ENCODE data around the gene COL4A6.

The COL4A6 gene

GRCh38 chrX:108271397-108271787 is 166.8 kb downstream of the COL4A6 start:
- no peak for FAIRE-seq

DNA sequence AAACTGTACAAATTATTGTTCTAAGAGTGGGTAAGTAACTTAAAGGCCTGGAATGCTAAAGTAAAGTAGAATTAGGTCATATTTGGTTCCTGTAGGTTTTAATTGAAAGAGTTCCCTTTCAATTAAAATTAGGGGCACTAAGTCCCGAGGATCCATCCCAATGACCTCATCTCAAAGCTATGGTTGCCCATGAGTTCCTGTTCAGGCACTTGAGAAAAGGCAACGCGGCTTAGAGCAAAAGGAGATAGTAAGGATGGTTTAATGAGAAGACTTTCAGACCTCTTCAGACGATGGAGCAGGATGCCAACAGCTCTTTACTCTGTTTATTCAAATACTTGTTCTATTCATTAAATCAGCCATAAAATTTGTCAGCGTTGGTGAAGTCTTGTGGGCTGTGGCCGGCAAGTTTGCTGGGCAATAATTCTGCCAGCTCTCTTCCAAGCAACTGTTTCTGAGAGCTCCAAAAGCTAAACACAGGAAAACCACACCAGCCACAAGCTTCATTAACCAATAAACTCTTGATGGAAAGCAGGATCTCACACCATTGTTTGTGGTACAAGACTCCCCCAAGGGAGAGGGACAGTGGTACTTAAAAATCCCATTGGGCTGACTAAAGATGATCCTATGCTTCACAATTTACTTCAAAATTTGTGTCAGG is 167.4 kb downstream of the COL4A6 start:
- FAIRE-seq (no peak), DNase-seq (ENCODE audit: low spot score) (peak; percentile 4)

More at GRCh38 chrX:108271397-108271787, 166.8 kb downstream of the COL4A6 start:
- no peak for DNase-seq (ENCODE audit: low spot score)

DNA sequence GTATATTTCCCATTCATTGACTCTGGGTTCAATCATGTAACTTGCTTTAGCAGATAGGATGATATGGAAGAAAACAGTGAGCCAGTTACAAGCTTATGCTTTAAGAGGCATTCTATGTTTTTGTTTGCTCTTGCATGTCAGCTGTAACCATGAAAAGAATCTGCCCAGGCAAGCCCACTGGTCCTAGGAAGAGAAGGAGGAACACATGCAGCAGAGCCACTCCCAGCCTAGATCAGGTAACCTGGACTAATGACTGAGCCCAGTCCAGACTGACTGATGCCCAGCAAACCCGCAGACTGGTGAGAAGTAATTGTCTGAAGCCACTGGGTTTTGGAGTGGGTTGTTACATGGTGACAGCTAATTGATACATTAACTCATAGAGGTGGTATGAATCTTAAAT is 167.9 kb downstream of the COL4A6 start:
- no peak for FAIRE-seq
- DNase-seq (ENCODE audit: low spot score), result peak; percentile 1

DNA sequence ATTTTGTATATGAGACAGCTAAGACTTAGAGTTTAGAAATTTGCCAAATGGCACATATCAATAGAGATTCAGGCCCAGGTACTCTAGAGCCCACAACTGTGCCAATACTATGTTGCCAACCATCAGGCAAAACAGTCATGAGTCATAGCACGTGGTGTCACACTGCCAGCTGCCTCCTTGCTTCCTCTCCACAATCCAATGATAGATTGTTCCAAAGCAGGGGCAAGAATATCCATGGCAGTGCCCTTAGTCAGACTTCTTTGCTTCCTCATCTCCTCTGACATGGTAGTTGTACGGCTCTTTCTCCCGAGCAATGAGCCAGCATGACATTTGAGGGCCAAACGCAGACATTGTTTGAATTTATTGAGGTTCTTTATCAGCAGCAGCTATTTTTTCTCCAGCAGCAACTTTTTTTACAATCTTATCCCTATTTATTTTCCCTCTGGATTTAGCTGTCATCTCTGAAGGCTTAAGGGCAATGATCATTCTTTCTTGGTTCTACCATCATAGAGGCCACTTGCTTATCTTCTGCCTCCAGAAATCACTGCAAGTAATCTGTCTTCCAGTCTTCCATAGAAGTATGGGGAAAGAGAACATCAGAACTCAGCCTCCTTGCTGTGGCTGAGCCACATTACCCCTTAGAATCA is 169.7 kb downstream of the COL4A6 start:
- FAIRE-seq (no peak), DNase-seq (ENCODE audit: low spot score) (peak; percentile 3)

DNA sequence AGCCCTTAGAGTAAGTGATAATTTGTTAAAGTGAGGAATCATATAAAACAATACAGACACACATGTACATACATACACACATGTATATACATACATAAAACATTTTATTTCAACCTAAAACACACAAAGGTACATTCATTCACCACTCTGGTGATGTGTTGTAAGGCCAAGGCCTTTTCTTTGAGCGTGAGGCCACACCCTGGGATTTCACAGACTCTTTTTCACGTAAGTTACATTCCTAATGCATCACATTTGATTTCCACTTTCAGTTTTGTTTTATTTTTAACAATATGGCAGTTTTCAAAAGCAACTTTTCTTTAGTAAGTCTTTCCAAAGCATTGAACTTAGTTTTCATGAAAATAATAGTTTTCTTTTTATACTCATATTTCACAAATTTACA is 170.7 kb downstream of the COL4A6 start:
- no peak for DNase-seq (ENCODE audit: low spot score)
- no peak for FAIRE-seq

- DNase-seq (ENCODE audit: low spot score) (no peak), FAIRE-seq (no peak)
Measured at GRCh38 chrX:108264376-108264775, 173.8 kb downstream of the COL4A6 start.

DNA sequence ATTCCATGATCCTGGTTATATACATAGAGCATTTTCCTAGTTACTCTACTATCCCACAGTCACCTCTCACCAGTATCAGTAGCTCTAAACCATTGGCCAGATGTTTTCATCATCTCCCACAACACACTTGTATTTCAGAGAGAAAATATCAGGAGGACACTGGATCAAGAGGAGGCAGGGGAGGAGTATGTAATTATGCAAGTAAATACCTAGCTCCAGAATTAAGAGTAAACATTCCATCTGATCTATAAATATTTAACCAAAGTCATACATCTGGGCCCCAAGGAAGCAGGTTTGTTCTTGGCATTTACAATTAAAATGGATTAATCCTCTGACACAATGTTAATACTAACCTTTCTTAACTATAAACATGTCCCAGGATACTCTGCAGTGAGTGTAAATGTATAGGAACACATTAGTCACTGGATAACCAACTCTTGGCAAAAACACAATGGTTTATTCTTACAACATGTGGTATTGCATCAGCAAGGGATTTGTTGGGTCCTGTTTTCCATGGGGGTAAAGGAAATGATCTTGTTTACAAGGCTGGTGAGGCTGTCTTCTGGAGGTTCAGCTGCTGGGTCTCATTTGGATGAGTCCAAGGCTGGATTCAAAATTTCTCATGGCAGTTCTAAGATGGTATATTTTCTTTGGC is 176.5 kb downstream of the COL4A6 start:
- no peak for FAIRE-seq

DNA sequence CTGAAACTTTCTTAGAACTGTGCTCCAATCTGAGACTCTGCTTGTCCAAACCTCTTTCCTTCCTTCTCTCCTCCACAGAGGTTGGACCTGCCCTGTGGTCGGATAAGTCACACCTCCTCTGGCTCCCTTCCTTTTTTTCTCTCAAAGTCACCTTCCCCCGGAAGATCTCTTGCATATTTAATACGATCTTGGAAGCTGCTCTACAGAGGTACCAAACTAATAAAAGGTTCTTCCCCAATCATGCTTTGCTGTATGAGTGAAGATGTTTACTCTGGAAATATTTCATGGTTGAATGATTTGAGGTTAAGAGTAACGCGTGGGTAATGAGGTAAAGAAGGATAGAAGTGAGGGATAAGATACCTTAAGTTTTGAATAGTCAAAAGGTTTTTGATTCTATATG is 180.7 kb downstream of the COL4A6 start:
- DNase-seq (ENCODE audit: low spot score) (no peak), FAIRE-seq (no peak)

More for the DNA sequence above, 176.5 kb downstream of the COL4A6 start:
- no peak for DNase-seq (ENCODE audit: low spot score)

- DNase-seq (ENCODE audit: low spot score) (no peak), FAIRE-seq (no peak)
Measured at GRCh38 chrX:108254636-108255035, 183.6 kb downstream of the COL4A6 start.

GRCh38 chrX:108250654-108251579 is 187.3 kb downstream of the COL4A6 start:
- FAIRE-seq (no peak), DNase-seq (ENCODE audit: low spot score) (no peak)

DNA sequence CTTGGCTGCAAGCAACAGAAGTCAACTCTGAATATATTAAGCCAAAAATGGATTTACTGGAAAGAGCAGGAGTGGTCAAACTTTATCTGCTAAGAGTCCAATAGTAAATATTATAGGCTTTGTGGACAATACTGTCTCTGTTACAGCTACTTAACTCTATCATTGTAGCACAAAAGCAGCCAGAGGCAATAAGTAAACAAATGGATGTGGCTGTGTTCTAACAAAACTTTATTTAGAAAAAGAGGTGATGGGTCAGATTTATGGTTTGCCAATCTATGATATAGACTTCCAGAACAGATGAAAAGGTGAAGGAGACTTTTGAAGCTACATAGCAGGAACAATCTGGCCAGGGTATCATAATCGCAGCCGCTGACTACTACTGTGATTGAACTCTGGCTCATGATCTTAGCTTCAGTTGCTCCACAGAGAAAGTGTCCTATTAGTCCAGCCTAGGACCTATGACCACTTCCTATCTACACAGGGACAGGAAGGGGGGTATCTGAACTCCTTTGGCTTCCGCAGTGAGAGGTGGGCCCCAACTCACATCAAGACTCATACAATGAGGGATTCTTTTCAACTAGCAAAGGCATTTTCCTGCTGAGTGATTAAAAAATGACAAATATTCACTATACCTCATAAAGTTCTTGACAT is 191.8 kb downstream of the COL4A6 start:
- FAIRE-seq (no peak), DNase-seq (ENCODE audit: low spot score) (no peak)

DNA sequence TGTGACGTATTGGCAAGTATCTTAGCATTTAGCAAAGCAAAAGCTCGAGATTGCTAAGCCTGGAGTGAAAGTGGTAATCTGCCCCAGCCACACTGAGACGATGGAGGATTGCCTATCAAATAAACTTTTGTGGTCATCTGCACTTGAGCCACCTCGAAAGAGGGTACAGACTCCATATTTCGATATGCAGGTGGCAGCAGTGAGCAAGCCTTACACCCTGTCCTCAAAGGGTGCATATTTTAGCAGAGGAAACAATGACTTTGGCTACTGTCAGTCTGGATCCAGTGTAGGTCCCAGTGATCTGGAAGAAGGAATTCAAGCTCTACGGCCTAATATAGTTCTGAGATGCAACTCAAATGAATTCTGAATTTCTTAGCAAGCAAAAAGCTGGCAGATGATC is 192.8 kb downstream of the COL4A6 start:
- FAIRE-seq (no peak), DNase-seq (ENCODE audit: low spot score) (no peak)

DNA sequence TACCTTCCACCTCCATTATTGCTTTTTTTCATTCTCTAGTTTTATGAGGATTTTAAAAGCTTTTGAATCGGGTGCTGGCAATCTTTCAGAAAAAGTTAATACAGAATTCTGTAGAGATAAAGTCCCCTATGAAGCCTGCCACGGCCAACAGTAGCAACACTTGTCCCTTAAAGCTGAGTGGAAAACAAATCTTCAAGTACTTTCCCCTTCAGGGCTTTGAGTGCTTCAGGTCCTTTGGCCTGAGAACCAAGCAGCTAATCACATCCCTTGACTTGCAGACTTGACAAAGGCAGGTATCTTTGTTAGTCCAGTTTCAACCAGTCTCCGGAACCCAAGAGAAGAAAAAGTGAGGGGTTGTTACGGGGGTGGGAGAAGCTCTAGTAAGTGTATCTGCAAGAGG is 202.2 kb downstream of the COL4A6 start:
- FAIRE-seq, result no peak

GRCh38 chrX:108230574-108230973 is 207.6 kb downstream of the COL4A6 start:
- FAIRE-seq, result no peak
- no peak for DNase-seq (ENCODE audit: low spot score)

More for the DNA sequence above, 202.2 kb downstream of the COL4A6 start:
- no peak for DNase-seq (ENCODE audit: low spot score)

DNA sequence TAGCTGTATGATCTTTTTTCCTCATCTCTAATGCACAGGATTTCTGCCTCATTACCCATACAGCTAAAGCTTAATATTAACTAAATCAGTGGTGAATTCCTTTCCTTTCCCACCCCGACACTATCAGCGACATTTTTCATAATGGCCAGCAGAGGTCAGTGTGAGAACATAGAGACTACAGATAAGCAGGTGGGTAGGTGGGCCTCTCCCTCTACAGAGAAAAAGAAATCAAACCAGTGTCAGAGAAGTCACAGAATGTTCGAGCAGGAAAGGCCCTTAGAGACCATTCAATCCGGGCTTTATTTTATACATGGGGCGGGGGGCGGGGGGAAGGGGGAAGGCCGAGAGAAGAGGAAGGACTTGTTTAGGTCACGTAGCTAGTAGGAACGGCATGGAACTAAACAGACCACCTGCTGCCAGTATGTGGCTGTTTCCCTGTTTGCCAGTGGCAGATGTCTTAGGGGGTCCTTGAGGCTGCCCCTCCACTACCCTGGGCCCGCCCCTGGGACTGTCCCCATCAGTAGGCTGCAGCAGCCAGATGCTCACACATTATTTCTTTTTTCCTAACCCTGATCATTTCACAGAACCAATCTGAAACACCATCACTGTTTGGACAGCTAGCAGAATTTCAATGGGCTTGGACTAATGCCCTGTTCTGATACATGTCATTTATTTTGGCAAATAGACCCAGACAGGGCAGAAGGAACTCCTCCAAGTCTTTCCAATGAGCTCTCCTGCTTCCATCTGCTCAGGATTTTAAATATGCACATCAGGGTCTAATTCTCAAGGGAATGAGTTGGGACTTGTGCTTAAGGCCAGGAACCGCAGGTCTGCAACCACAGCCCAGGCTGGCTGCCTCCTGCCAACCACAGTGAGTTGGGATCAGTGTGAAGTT is 213.2 kb downstream of the COL4A6 start:
- DNase-seq (ENCODE audit: low spot score), result peak; percentile 3
- no peak for FAIRE-seq

GRCh38 chrX:108224218-108224617 is 214.0 kb downstream of the COL4A6 start:
- DNase-seq (ENCODE audit: low spot score), result no peak
- no peak for FAIRE-seq

DNA sequence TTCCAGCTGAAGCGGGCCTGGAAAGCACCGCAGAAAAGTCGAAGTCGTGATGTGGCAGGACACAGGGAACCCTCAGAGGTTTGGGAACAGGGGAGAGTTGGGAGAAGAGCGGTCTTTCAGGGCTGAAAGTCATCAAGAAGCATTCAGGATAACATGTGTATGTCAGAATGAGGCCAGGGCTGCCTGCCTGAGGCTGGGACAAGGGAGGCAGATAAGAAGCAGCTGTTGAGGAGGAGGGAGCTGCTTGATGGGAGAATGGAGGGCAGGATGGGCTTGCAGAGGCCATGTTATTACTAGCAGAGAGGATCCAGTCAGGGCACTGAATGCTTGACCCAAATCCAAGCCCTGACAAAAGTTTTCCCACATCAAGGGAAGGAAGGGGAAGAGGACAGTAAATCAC is 214.6 kb downstream of the COL4A6 start:
- no peak for FAIRE-seq
- no peak for DNase-seq (ENCODE audit: low spot score)

DNA sequence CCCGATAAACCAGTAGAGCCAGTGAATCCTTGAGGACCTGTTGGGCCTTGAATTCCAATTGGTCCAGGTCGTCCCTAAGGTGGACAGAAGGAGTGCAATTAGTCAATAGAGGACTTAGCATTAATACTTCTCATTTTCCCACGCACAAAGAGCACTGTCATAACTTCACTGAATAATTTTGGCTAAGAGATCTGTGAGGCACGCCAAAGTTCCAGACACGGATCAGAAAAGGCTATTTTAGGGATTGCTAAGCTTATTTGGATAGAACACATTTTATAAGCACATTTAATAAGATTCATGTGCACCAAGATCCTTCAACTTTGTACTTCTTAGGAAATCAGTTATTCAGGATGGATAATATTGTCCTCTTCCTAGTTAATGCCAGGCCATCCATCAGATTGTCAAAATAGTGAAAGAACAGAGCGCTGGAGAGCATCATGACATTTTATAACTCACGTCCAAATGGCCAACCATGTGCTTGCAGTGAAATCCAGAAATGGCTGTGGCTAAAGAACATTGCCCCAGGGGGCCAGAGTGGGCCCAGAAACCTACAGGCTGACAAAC is 216.8 kb downstream of the COL4A6 start:
- DNase-seq (ENCODE audit: low spot score), result no peak
- no peak for FAIRE-seq

DNA sequence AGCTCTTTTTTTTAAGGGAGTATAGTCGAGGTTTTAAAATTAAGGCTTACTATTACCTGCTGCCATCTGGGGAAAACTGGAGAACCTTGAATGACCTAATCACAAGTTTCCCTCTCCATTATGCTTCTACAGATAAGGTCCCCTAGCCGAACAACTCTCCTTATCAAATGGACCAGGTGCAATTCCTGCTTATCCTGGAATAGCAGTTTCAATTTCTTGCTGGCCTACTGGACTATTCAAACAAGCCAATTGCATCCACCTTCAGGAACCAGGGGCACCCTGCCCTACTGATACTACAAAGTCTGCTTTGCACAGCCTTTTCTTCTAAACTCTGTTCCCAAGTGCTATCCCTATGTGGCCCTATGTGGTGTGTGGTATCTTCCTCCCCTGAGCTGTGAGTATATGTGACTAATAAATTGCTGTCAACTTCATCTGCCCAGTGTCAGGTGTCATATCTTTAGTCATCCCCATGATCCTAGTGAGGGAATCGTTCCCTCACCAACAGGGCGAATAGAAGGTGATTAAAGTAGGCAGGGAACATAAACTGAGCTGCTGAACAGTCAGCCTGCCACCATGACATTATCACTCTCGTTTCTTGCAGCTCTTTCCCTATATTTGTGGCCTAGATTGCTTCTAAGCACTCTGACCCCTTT is 218.1 kb downstream of the COL4A6 start:
- DNase-seq (ENCODE audit: low spot score) (no peak), FAIRE-seq (no peak)

Measured in urothelium cell line (cell line).